ENCODE measurements around the gene PCBP3. TPM values are rescaled to one million over a fixed set of nuclear protein-coding genes. Genes with fewer than 3 reads are reported as not detected.

Gene PCBP3
- polyA plus RNA-seq, 1 donor (not counting 4 experiments of a cell fraction or from before 2014, with no cell fraction given) = 0.25 TPM

GRCh38 chr21:45824546-45825215 lies 181.2 kb downstream of the PCBP3 start:
- FAIRE-seq = no peak
- Histone ChIP-seq H3K4me3 (ENCODE audit: control insufficient read depth in 2 of 3, extremely low read depth in 1 of 3, insufficient read depth in 2 of 3, low read depth in 1 of 3, low read length in 3 of 3) (no peak overlapping the region), H3K27ac (ENCODE audit: control insufficient read depth, insufficient read depth, low read length) (no peak overlapping the region), H3K79me2 (ENCODE audit: control insufficient read depth, insufficient read depth, low read length) (no peaks in the 10 kb centered on the region), H3K4me1 (ENCODE audit: control insufficient read depth, extremely low read depth, insufficient read depth, low read length) (peaks cover 7% of the 10 kb centered on the region), H4K20me1 (ENCODE audit: control insufficient read depth, extremely low read depth, insufficient read depth, low read length) (no peaks in the 10 kb centered on the region), H3K9me3 (ENCODE audit: control insufficient read depth, low read depth, low read length) (no peaks in the 10 kb centered on the region), H3K36me3 (ENCODE audit: control insufficient read depth in 2 of 2, extremely low read depth in 1 of 2, insufficient read depth in 2 of 2, low read length in 2 of 2) (no peaks in the 10 kb centered on the region), H3K27me3 (ENCODE audit: control insufficient read depth, extremely low read depth, insufficient read depth, low read length) (peaks cover 12% of the 10 kb centered on the region), H3K4me2 (ENCODE audit: control insufficient read depth, extremely low read depth, insufficient read depth, low read depth, low read length) (no peak overlapping the region), H3K9me1 (ENCODE audit: control insufficient read depth, extremely low read depth, insufficient read depth, low read length) (no peaks in the 10 kb centered on the region), H3K9ac (ENCODE audit: control insufficient read depth, extremely low read depth, insufficient read depth, low read length) (no peak overlapping the region), H2AFZ (ENCODE audit: control insufficient read depth, low read length) (no peak overlapping the region)
- TF ChIP-seq EZH2 (IDR thresholded peaks at IDR 0.05; ENCODE audit: low read length) (no peak), CTCF (optimal IDR thresholded peaks at IDR 0.05 in 1 of 3, IDR thresholded peaks at IDR 0.05 in 1 of 3, conservative IDR thresholded peaks at IDR 0.05 in 1 of 3; ENCODE audit: extremely low read depth in 1 of 3, insufficient read depth in 2 of 3, low read length in 3 of 3) (no peak)
- DNase-seq (ENCODE audit: low read depth, low spot score) = no peak
- dilution Hi-C loops (cut with MboI; ENCODE audit: extremely low pct_ligation_motif_present, low sequenced_read_pairs) = no loop called here

GRCh38 chr21:45825219-45825618 lies 181.7 kb downstream of the PCBP3 start:
- dilution Hi-C loops (cut with MboI; ENCODE audit: extremely low pct_ligation_motif_present, low sequenced_read_pairs) = no loop called here
- TF ChIP-seq EZH2 (IDR thresholded peaks at IDR 0.05; ENCODE audit: low read length) (no peak), CTCF (optimal IDR thresholded peaks at IDR 0.05 in 1 of 3, IDR thresholded peaks at IDR 0.05 in 1 of 3, conservative IDR thresholded peaks at IDR 0.05 in 1 of 3; ENCODE audit: extremely low read depth in 1 of 3, insufficient read depth in 2 of 3, low read length in 3 of 3) (no peak)
- H3K36me3 ChIP-seq (ENCODE audit: control insufficient read depth in 2 of 2, extremely low read depth in 1 of 2, insufficient read depth in 2 of 2, low read length in 2 of 2) = no peaks in the 10 kb centered on the region
- no peak overlapping the region for H2AFZ ChIP-seq (ENCODE audit: control insufficient read depth, low read length)
- DNase-seq (ENCODE audit: low read depth, low spot score) (no peak), FAIRE-seq (no peak)
- H3K79me2 ChIP-seq (ENCODE audit: control insufficient read depth, insufficient read depth, low read length) = no peaks in the 10 kb centered on the region
- peaks cover 7% of the 10 kb centered on the region for H3K4me1 ChIP-seq (ENCODE audit: control insufficient read depth, extremely low read depth, insufficient read depth, low read length)
- H3K9me3 ChIP-seq (ENCODE audit: control insufficient read depth, low read depth, low read length) = no peaks in the 10 kb centered on the region
- no peaks in the 10 kb centered on the region for H4K20me1 ChIP-seq (ENCODE audit: control insufficient read depth, extremely low read depth, insufficient read depth, low read length)
- no peak overlapping the region for H3K4me2 ChIP-seq (ENCODE audit: control insufficient read depth, extremely low read depth, insufficient read depth, low read depth, low read length)
- peaks cover 12% of the 10 kb centered on the region for H3K27me3 ChIP-seq (ENCODE audit: control insufficient read depth, extremely low read depth, insufficient read depth, low read length)
- H3K4me3 ChIP-seq (ENCODE audit: control insufficient read depth in 2 of 3, extremely low read depth in 1 of 3, insufficient read depth in 2 of 3, low read depth in 1 of 3, low read length in 3 of 3) = no peak overlapping the region
- H3K9ac ChIP-seq (ENCODE audit: control insufficient read depth, extremely low read depth, insufficient read depth, low read length) = no peak overlapping the region
- no peaks in the 10 kb centered on the region for H3K9me1 ChIP-seq (ENCODE audit: control insufficient read depth, extremely low read depth, insufficient read depth, low read length)
- H3K27ac ChIP-seq (ENCODE audit: control insufficient read depth, insufficient read depth, low read length) = no peak overlapping the region
